CD4-positive, alpha-beta T cell treated with Interferon alpha-2 for 1 hour (primary cell): ENCODE measurements around the gene PREB.
"Not testable (repeated sequence)": the region's sequence is repeated elsewhere in the genome, so short reads cannot be mapped to it uniquely, and the experiment has no call there.

Source experiments
- DNase-seq, 2 donors: peaks; one replicate each; pipeline ENCODE4 v3.0.0-alpha.2; 2020 to 2022

The PREB gene

DNA sequence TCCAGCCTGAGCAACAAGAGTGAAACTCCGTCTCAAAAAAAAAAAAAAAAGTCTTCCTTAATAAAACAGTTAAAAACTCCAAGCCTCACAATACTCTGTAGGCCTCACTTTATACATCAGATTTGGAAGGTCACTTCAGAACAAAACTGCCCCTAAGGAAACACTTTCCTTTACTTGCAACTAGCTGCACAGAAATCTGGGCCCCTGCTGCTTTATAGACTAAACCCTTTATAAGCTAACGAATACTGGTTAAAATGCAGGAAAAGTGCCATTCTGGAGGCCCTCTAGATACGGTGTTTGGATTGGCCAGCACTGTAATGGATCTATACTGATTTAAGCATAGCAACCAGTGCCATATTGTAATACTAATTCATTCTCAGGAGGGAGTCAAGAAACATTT is 9.3 kb downstream of the PREB start:
- DNase-seq = no peak

DNA sequence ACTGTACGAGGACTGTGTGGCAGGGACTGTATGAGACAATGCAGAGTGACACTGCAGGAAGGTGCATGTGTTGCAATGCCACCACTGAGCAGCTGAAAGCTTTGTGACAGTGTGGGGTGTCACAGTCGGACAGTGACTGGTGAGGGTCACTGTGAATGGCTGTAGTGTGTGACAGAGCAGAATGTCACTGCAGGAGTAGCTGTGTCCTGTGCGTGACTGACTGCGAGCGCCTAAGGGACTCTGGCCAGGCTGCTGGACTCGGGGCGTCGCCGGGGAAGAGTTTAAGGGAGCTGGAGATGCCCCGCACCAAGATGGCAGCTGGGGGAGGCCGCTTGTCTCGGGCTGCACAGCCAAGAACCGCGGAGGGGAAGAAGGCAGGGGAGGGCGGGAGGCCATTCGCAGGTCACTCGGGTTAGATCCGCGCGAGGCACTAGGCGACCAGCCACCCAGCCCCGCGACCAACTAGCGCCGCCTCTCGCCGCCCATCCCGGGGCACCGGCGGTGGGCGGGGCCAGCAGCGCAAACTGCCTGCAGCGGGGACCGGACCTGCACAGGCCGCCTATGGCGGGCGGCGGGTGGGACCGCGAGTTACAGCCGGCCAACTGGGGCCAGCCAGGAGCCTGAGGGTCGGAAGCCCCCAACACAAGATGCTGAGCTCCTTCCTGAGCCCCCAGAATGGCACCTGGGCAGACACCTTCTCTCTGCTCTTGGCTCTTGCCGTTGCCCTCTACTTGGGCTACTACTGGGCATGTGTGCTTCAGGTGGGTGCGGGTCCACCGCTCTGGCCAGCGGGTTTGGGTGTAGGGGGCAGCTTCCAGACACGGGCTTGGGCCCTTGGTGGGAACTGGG is 10.9 kb downstream of the PREB start, which contains the start of gene ABHD1:
Gene ABHD1, plus strand, starts transcription at position 514 of the 849 bp plus-strand sequence. Its CDS starts 134 bp downstream, at position 648.
- DNase-seq = peak; percentile 67 to 80

DNA sequence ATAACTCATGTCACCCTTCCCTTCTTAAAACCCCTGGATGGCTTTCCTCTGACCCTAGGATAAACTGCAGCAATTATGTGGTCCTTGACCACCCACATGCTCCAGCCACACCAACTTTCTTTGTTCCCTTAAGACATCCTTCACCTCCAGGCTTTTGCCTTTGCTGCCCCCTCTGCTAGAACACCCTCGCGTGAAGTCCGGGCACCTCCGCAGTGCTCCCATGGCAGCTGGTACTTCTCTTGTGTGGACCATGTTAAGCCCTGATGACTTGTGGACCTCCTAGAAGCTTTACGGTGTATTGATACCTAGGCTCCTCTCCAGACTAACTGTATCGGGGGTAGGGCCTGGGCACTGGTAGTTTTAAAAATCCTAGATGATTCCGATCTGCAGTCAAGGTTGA is 11.6 kb downstream of the PREB start:
- no peak for DNase-seq

DNA sequence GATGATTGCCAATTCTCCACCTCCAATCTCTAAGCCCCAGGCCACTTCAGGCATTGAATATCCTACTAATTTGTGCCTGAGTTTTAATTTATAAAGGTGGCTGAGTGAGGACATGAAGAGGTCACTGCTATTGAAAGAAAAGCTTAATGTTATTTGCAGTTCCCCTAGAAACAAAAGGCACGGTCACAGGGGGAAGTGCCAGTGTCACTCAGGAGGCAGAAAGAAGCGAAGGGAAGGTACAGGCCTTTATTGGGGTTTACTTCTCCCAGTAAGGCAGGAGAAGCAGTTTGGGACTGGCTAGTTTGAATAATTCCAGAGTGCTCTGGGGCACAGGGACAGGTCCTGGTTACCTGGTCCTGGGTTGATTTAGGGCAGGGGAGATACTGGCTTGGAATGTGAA is 12.5 kb downstream of the PREB start:
- DNase-seq = no peak

DNA sequence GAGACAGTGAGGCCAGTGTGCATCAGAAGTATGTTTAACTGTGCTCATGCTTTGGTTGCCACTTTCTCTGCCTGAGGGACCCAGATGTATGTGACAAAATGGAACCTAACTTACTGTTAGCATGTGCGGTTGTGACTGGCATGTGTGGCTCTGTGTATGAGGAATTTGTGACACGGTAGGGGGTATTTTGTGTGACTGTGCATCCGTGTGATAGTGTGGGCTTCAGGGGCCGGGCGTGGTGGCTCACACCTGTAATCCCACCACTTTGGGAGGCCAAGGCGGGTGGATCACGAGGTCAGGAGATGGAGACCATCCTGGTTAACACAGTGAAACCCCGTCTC is 15.1 kb downstream of the PREB start:
- DNase-seq = not testable (repeated sequence)

DNA sequence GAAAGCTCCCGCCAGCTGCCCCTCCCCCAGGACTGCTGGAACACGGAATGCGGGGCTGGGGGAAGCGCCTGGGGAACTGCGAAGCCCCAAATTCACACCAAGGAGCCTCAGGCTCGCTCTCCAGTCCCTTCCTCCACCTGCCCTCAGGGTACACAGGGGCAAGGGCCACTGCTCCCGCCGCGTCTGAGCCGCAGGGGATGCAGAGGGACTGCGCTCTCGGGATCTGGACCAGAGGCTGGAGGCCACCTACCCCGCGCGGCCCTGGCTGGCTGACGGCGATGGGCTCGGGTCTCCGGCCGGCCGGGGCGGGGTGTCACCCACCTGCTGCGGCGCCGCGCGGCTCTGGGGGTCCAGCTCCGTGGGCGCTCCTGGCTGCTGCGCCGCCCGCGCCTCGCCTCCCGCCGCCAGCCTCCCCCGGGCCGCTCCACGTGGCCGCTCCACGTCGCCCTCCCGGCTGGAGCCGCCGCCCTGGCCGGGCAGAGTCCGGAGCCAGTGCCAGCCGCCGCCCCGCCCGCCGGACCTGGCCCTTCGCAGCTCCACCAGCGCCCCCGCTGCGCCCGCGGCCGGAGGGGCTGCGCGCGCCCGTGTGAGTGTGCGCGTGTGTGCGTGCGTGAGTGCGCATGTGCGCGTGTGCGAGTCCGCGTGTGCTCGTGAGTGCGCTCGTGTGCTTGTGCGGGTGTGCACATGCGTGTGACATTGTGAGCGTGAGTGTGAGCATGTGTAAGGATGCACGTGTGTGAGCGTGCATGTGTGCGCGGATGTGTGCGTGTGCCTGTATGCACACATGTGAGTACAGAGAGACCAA is 15.7 kb downstream of the PREB start, which contains the start of gene CGREF1:
Gene CGREF1, minus strand, starts transcription at position 604 of the 805 bp plus-strand sequence. CDS start 14,762 bp downstream, outside the sequence.
- peak in 1 of 2 donors; percentile 18 for DNase-seq

DNA sequence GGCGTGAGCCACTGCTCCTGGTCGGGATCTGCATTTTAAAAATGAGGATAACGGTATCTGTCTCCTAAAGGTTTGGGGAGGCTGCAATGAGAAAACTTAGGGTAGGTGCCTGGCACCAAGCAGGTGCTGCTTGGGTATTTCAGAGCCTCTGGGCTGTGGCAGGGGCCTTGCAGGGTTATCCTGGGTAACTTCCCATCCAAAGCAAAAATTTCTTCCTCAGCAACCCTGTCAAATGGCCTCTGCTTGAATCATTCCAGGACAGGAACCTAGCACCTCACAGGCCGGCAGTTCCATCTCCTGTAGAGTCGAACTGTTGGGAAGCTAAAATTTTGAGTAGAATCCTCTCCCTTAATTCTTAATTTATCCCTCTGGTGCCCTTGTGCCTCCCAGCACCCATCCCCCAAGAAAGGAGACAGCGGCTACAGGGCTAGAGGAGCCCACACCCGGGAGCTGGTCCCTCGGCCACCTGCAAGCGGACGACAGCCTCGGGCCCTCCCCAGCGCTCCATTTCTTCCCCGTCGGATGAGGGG is 16.4 kb downstream of the PREB start:
- DNase-seq = no peak

DNA sequence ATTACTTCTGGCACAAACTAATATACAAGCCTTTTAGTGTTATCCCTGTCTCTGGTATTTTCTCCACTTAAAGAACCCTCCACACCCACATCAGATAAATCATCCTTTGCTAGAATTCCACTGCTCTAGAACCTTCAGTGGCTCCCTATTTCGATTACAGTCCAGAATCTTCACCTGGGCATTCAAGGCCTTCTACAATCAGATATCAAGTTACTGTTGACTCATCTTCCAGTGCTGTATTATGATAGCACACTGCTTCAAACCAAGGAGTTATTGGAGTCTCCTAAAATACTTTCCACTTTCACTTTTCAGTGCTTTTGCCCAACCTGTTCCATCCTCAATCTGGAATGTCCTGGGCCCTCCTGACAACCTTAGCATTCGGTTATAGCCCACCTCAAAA is 18.9 kb downstream of the PREB start:
- no peak for DNase-seq

DNA sequence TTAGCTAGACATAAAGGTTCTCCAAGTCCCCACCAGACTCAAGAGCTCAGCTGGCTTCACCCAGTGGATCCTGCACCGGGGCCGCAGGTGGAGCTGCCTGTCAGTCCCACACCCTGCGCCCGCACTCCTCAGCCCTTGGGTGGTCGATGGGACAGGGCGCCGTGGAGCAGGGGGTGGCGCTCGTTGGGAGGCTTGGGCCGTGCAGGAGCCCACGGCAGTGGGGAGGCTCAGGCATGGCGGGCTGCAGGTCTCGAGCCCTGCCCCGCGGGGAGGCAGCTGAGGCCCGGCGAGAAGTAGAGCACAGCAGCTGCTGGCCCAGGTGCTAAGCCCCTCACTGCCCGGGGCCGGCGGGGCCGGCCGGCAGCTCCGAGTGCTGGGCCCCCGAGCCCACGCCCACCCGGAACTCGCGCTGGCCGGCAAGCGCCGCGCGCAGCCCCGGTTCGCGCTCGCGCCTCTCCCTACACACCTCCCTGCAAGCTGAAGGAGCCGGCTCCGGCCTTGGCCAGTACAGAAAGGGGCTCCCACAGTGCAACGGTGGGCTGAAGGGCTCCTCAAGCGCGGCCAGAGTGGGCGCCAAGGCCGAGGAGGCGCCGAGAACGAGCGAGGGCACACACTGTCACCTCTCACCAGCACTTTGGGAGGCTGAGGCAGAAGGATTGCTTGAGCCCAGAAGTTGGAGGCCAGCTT is 22.9 kb downstream of the PREB start:
- not testable (repeated sequence) for DNase-seq

DNA sequence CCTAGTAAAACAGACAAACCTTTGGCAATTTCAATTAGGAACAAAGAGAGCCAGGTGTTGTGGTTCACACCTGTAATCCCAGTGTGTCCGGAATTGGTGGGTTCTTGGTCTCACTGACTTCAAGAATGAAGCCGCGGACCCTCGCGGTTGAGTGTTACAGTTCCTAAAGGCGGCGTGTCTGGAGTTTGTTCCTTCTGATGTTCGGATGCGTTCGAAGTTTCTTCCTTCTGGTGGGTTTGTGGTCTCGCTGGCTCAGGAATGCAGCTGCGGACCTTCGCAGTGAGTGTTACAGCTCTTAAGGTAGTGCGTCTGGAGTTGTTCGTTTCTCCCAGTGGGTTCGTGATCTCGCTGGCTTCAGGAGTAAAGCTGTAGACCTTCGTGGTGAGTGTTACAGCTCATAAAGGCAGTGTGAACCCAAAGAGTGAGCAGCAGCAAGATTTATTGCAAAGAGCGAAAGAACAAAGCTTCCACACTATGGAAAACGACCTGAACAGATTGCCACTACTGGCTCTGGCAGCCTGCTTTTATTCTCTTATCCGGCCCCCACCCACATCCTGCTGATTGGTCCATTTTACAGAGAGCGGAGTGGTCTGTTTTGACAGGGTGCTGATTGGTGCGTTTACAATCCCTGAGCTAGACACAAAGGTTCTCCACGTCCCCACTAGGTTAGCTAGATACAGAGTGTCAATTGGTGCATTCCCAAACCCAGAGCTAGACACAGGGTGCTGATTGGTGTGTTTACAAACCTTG is 23.7 kb downstream of the PREB start:
- not testable (repeated sequence) for DNase-seq

DNA sequence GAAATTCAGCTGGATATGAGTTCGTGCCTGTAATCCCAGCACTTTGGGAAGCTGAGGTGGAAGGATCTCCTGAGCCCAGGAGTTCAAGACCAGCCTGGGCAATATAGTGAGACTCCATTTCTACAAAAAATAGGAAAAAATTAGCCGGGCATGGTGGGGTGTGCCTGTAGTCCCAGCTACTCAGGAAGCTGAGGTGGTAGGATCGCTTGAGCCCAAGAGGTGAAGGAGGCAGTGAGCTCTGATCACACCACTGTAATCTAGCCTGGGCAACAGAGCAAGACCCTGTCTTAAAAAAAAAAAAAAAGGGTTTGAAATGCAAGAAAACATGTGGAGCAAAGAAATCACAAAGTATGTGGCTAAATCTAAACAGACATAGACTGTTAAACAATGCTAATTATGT is 25.4 kb downstream of the PREB start:
- no peak for DNase-seq

DNA sequence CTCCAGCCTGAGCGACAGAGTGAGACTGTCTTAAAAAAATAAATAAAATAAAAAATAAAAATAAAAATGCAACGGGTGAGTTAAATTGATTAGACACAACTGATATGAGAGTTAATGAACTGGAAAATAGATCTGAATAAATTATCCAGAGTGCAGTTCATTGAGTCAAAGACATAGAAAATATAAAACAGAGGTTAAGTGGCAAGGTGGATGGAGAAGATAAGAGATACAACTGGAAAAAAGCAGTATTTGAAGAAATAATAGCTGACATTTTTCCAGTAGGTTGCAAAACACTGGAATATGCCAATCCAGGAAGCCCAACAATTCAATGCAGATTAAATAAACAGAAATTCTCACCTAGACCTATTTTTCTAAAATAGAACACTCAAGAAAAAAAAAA is 26.2 kb downstream of the PREB start:
- no peak for DNase-seq

DNA sequence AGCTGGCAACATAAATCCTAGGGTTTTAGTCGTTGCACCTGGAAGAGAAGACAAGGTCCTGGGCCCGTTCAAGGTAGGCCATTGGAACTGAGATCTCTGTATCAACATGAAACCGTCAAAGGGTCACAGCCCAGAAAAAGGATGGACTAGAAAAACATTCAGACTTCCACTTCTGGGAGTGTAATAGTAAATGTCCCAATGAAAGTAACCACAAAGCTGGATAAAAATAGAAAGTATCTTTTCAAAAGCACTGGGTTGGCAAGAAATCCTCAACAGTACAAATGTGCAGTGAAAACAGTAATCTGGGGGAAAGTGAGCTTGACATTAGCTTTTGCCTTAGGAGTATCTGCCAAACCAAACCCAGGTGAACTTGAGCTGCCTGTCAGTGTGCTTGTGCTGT is 28.5 kb downstream of the PREB start:
- no peak for DNase-seq

DNA sequence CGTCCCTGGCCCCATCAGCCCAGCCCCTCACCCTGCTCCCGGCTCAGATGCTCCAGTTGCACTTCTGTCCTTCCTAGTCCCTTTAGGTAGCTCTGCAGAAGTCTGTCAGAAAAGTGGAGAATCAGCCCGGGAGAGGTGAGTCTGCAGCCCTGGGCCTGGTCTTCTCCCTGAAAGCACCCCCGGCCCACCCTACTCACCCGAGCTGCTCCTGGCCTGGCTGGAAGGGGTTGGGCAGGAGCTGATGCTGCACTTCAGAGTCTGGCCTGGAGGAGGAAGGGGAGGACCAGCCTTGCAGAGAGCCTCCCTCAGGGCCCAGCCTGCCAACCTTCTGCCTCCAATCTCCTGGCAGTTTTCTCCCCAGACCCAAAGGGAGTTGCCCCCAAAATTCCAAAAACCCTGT is 32.1 kb downstream of the PREB start:
- DNase-seq = no peak

DNA sequence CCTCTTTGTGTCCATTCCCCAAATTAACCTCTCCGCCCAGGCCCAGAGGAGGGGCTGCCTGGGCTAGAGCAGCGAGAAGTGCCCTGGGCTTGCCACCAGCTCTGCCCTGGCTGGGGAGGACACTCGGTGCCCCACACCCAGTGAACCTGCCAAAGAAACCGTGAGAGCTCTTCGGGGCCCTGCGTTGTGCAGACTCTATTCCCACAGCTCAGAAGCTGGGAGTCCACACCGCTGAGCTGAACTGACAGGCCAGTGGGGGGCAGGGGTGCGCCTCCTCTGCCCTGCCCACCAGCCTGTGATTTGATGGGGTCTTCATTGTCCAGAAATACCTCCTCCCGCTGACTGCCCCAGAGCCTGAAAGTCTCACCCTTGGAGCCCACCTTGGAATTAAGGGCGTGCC is 34.4 kb downstream of the PREB start:
- DNase-seq = no peak

DNA sequence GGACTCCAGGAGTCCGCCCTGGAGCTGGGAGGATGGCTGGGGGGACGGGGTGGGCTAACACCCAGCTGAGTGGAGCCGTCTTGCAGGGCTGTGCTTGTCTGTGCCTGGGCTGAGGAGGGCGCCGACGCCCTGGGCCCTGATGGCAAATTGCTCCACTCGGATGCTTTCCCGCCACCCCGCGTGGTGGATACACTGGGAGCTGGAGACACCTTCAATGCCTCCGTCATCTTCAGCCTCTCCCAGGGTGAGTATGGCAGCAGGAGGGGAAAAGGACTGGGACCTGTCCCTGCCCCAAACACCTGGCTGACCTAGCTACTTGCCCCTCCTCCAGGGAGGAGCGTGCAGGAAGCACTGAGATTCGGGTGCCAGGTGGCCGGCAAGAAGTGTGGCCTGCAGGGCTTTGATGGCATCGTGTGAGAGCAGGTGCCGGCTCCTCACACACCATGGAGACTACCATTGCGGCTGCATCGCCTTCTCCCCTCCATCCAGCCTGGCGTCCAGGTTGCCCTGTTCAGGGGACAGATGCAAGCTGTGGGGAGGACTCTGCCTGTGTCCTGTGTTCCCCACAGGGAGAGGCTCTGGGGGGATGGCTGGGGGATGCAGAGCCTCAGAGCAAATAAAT is 35.0 kb downstream of the PREB start:
- no peak for DNase-seq

DNA sequence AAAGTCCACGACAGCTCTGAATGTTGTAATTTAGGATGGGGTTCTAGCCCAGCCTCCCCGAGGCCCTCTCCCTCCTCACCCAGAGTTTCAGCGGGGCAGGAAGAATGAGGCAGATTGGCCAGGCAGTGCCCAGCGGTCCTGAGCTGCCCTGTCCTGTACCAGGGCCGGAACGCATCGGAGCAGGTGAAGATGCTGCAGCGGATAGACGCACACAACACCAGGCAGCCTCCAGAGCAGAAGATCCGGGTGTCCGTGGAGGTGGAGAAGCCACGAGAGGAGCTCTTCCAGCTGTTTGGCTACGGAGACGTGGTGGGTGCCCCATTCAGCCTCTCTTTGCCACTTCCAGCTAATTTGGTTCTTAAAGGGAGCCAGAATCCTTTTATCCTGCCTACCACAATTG is 37.1 kb downstream of the PREB start:
- no peak for DNase-seq

DNA sequence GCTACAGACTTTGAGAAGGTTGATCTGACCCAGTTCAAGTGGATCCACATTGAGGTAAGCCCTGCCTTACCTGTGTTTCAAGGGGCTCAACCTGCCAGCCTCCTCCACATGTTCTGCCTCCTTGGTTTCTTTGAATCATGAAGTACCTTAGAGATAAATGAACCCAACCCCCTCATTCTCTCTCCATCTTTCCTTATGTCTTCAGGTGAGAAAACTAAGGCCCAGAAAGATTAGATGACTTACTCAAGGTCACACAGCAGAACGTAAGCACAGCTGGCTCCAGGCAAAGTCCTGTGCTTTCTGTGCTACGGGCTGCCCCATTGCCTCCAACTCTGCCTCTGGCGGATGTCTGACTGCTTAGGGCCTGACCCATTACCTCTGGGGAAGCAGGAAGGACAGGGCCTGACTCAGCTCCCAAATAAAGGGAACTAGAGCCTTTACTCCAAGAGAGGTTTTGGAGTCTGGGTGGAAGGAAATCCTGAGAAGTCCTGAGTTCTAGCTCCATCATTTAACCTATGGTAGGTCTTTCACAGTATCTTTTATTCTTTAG is 37.6 kb downstream of the PREB start:
- DNase-seq = no peak

DNA sequence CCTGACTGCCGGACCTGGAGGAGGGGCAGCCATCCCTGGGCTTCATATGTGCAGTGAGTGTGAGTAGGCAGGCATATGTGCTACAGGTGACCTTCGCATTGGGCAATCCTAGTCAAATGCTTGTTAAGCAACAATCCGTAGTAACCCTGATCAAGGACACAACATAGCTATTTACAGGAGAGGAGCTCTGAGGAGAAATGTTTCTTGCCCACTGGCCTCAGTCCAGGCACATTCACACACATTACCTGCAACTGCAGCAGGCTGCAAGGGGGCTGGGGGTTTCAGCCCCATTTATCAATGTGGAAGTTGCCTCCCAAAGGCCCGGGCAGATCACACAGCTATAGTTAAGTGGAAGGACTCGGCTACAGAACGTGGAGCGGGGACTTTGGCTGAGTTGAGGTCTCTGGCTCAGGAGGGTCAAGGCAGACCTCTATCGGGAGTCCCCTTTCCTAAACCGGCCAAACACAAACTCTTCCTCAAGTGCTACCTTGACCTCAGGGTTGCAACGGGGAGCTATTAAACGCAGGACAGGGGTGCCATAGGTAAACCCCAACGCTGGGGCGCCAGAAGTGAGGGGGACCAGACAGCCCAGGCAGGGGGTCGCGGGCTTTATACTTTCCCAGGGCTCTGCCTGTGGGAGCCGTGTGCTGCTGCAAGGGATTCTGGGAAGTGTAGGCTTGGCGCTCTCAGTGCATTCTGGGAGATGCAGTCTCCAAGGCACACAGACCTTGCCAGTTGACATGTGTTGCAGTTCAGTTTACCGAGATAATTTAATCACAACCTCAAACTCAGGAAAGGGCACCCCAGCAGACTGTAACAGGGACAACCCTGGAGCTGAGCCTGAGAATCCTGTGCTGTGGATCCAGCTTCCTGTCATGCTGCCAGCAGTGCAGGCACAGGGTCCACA is 38.4 kb downstream of the PREB start:
- peak; percentile 47 to 57 for DNase-seq

DNA sequence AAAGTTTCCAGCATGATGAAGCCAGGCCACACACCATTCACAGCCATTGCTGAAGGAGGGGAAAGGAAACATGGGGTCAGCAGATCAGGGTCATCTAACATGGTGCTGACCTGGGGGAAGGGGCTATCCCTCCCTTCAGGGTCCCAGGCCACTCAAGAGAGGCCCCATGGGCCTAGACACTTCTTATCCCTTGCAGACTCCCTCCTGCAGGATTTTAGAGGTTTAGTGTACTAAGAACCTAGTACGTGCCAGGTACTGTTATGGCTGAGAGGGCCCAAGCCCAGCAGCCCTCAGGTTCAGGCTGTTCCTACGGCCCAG is 39.0 kb downstream of the PREB start:
- DNase-seq = no peak
